ENCODE results near the gene ARID2.

Gene ARID2

DNA sequence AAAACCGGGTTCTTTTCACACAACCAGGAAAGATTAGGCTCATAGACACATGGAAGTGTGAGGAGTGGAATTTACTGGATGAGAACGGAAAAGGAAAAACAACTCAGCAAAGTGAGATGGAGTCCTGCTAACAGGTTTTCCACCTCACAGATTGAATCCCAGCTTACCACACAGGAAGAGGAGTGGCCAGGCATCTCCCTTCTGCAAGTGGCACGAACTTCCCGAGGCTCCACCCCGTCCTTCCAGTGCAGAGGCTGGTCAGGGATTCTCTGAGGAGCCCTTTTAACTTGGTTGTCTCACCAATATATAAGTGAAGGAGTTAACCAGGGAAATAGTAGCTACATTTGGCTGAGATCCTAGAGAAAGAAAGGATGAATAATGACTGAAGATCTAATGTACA is 158.0 kb downstream of the ARID2 start:
- no peak overlapping the region for H3K27ac ChIP-seq (ENCODE audit: extremely low read depth, low read depth, low read length)
- TF ChIP-seq ZNF121 (tag by site-specific recombination; IDR thresholded peaks at IDR 0.05) (no peak), ZNF311 (tag by site-specific recombination; IDR thresholded peaks at IDR 0.05; ENCODE audit: borderline replicate concordance) (no peak), ZNF561 (tag by site-specific recombination; IDR thresholded peaks at IDR 0.05; ENCODE audit: borderline replicate concordance) (no peak), GFI1B (tag by site-specific recombination; IDR thresholded peaks at IDR 0.05) (no peak), SP7 (tag by site-specific recombination; IDR thresholded peaks at IDR 0.05) (no peak), GLIS2 (tag by site-specific recombination; IDR thresholded peaks at IDR 0.05) (no peak), ZNF202 (tag by site-specific recombination; IDR thresholded peaks at IDR 0.05; ENCODE audit: borderline replicate concordance) (no peak), GLI2 (tag by site-specific recombination; IDR thresholded peaks at IDR 0.05; ENCODE audit: borderline replicate concordance, low read depth) (no peak), KLF8 (tag by site-specific recombination; IDR thresholded peaks at IDR 0.05) (no peak)
- no peaks in the 10 kb centered on the region for H3K4me1 ChIP-seq (ENCODE audit: control insufficient read depth, insufficient read depth, low read length)
- ChIA-PET CTCF (no interaction called here), POLR2A (no interaction called here)
- no peak overlapping the region for H3K4me3 ChIP-seq (ENCODE audit: low read depth, low read length)
- H3K9me3 ChIP-seq (ENCODE audit: control insufficient read depth, insufficient read depth, low read depth, low read length), result no peaks in the 10 kb centered on the region
- peaks cover 7 to 24% of the 10 kb centered on the region in 2 experiments for H3K36me3 ChIP-seq (ENCODE audit: control insufficient read depth in 2 of 2, insufficient read depth in 1 of 2, low read length in 2 of 2)

GRCh38 chr12:45890276-45890675 is 160.8 kb downstream of the ARID2 start:
- Histone ChIP-seq H3K9me3 (ENCODE audit: control insufficient read depth, insufficient read depth, low read depth, low read length) (no peaks in the 10 kb centered on the region), H3K36me3 (ENCODE audit: control insufficient read depth in 2 of 2, insufficient read depth in 1 of 2, low read length in 2 of 2) (peaks cover 18 to 43% of the 10 kb centered on the region in 2 experiments), H3K4me3 (ENCODE audit: low read depth, low read length) (no peak overlapping the region), H3K27ac (ENCODE audit: extremely low read depth, low read depth, low read length) (no peak overlapping the region), H3K4me1 (ENCODE audit: control insufficient read depth, insufficient read depth, low read length) (no peaks in the 10 kb centered on the region)
- ChIA-PET POLR2A (no interaction called here), CTCF (no interaction called here)
- TF ChIP-seq ZNF549 (tag by site-specific recombination; IDR thresholded peaks at IDR 0.05) (no peak), ZNF548 (tag by site-specific recombination; IDR thresholded peaks at IDR 0.05) (no peak), KLF7 (tag by site-specific recombination; IDR thresholded peaks at IDR 0.05; ENCODE audit: borderline replicate concordance) (no peak), ZNF26 (tag by site-specific recombination; IDR thresholded peaks at IDR 0.05) (no peak), ZNF501 (tag by site-specific recombination; IDR thresholded peaks at IDR 0.05) (no peak), ZNF488 (tag by site-specific recombination; IDR thresholded peaks at IDR 0.05) (no peak), ZBTB1 (tag by site-specific recombination; IDR thresholded peaks at IDR 0.05) (no peak), ZNF792 (tag by site-specific recombination; IDR thresholded peaks at IDR 0.05) (no peak), ZNF239 (tag by site-specific recombination; IDR thresholded peaks at IDR 0.05) (no peak), KLF8 (tag by site-specific recombination; IDR thresholded peaks at IDR 0.05) (no peak), FEZF1 (tag by site-specific recombination; IDR thresholded peaks at IDR 0.05) (no peak), ZNF341 (tag by site-specific recombination; IDR thresholded peaks at IDR 0.05; ENCODE audit: low read depth) (no peak), ZNF121 (tag by site-specific recombination; IDR thresholded peaks at IDR 0.05) (no peak), ZSCAN5A (tag by site-specific recombination; IDR thresholded peaks at IDR 0.05) (no peak)
- TF ChIP-seq, protein P1, sequence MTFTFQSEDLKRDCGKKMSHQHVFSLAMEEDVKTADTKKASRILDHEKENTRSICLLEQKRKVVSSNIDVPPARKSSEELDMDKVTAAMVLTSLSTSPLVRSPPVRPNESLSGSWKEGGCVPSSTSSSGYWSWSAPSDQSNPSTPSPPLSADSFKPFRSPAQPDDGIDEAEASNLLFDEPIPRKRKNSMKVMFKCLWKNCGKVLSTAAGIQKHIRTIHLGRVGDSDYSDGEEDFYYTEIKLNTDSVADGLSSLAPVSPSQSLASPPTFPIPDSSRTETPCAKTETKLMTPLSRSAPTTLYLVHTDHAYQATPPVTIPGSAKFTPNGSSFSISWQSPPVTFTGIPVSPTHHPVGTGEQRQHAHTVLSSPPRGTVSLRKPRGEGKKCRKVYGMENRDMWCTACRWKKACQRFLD (tag by site-specific recombination; IDR thresholded peaks at IDR 0.05), result no peak

Measured in HEK293 (cell line).